Left ventricle myocardium inferior (tissue), 1 donor: ENCODE results near the gene KAZALD1. TPM values are rescaled to one million over a fixed set of nuclear protein-coding genes. Genes with fewer than 3 reads are reported as not detected.

Experiments
- DNase-seq: peaks from one replicate; pipeline ENCODE4 v3.0.0-alpha.2; 2020
- H3K27ac ChIP-seq: fragments of 200-600 bp; replicated peaks from 2 replicates; pipeline ENCODE4 v1.8.0; 2021
- H3K27me3 ChIP-seq: fragments of 200-600 bp; 2 replicates; pipeline ENCODE4 v1.8.0; 2021; ENCODE audit warnings: low read depth
- H3K36me3 ChIP-seq: fragments of 200-600 bp; 2 replicates; pipeline ENCODE4 v1.8.0; 2021
- H3K4me1 ChIP-seq: fragments of 200-600 bp; 2 replicates; pipeline ENCODE4 v1.8.0; 2021
- H3K4me3 ChIP-seq: fragments of 200-600 bp; 2 replicates; pipeline ENCODE4 v1.8.0; 2021; ENCODE audit warnings: mild to moderate bottlenecking, moderate library complexity
- H3K9me3 ChIP-seq: fragments of 200-600 bp; replicated peaks from 2 replicates; pipeline ENCODE4 v1.8.0; 2021
- CTCF ChIP-seq: fragments of 200-600 bp; IDR thresholded peaks from 2 replicates; pipeline ENCODE4 v1.8.0; 2021; ENCODE audit warnings: antibody characterized with exemption, mild to moderate bottlenecking, borderline replicate concordance
- intact Hi-C: fragments of 100-400 bp; cut with micrococcal nuclease; formaldehyde crosslinking; loops from one replicate; pipeline ENCODE4 v1.11.0; 2022
- total RNA-seq: library from RNA; stranded (reverse); fragmentation: NEBNext Ultra II Directional; extraction: Animal tissue kit (Norgen Biotek cat#: 25700); gene quantifications from one replicate; pipeline ENCODE4 v1.2.1, GENCODE V29; 2021
- donor health status: DM: no; HTN: yes; CAD: no; lungs with severe emphysema.

KAZALD1 gene
- total RNA-seq, 1 donor from 2014 or later = 5.1 TPM

DNA sequence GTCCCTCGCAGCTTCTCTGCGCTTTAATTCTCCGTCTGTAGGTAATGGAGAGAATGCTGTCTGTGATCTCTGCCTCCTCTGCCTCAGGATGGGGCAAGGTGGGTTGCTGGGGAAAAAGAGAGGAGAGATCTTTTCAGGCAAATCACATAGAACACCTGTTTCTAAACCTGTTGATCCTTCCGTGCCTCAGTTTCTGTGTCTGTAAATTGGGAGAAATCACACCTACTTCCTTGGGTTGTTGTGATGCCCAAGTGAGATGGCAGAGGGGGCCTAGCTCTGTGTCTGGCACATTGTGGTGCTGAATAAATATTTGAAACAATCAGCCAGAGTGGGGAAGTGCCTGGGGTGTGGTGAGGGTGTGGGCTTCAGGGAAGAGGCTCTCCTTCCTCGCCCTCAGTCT, 28.8 kb downstream of the KAZALD1 start:
- Histone ChIP-seq H3K27me3 (peaks cover 100% of the 10 kb centered on the region), H3K36me3 (no peaks in the 10 kb centered on the region), H3K4me1 (no peaks in the 10 kb centered on the region), H3K27ac (no peak overlapping the region), H3K9me3 (no peaks in the 10 kb centered on the region), H3K4me3 (no peak overlapping the region)
- intact Hi-C loops = no loop called here
- no peak for DNase-seq
- no peak for TF ChIP-seq CTCF

GRCh38 chr10:101091546-101092290, 29.9 kb downstream of the KAZALD1 start:
- H3K4me1 ChIP-seq = no peaks in the 10 kb centered on the region
- no peak for DNase-seq
- intact Hi-C loops = no loop called here
- H3K27me3 ChIP-seq = peaks cover 100% of the 10 kb centered on the region
- H3K9me3 ChIP-seq = no peaks in the 10 kb centered on the region
- no peak overlapping the region for H3K4me3 ChIP-seq
- no peaks in the 10 kb centered on the region for H3K36me3 ChIP-seq
- H3K27ac ChIP-seq = no peak overlapping the region
- no peak for TF ChIP-seq CTCF

DNA sequence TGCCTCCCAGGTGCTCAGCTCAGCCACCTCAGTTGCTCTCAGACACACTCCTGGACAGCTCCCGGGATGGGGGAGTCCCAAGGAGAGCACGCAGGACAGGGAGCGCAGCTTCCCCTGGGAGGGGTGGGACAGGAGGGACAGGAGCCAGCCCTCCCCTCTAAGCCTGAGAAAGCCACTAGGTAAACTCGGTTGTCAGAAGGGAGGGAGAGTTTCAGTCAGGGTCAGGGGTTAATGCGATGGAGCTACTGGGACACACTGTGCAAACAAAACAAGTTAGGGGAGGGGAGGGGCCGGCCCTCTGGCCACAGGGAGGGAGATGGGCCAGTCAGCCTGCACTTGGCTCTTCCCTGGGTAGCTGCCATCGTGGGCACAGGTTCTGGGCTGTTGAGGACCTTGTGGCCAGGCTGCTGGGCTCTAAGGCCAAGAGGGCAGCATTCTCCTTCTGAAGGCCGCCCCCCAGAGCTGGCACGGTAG, 31.1 kb downstream of the KAZALD1 start:
- Histone ChIP-seq H3K27me3 (peaks cover 100% of the 10 kb centered on the region), H3K9me3 (no peaks in the 10 kb centered on the region), H3K4me3 (no peak overlapping the region), H3K36me3 (no peaks in the 10 kb centered on the region), H3K4me1 (no peaks in the 10 kb centered on the region), H3K27ac (no peak overlapping the region)
- intact Hi-C loops = no loop called here
- no peak for DNase-seq
- no peak for TF ChIP-seq CTCF

DNA sequence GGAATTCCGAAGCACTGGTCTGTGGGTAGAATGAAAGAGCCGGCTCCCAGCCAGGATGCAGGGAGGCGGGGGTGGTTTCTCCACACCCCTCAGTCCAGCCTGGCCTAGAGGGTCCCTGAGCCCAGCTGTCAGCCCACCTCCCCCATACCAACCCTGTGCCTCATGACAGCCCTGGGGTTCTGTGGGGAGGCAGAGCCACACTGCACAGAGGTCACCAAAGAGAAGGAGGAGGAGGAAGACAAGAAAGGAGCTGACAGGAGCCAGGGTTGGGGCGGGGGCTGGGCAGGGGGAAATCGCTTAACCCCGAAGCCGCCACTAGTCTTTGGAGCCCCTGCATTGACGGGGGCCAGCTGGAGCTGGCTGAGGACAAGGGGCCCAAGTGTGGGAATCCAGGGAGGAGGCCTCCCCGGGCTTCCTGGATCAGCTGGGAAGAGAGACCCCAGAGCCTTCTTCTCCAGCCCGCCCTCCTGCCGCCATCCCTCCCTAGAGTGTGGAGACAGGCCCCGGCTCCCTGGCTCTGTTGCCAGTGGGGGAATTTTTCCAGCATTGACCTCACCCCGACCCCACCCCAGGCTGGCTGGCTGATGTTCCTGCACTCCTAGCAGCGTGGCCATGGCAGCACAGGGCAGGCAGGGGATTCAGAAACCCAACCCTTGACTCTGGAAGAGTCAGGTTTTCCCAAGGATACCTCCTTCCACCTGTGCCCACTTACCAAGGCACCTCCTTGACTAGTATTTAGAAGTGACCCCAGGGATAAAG, 32.5 kb downstream of the KAZALD1 start:
- Histone ChIP-seq H3K9me3 (no peaks in the 10 kb centered on the region), H3K27ac (no peak overlapping the region), H3K36me3 (no peaks in the 10 kb centered on the region), H3K4me1 (no peaks in the 10 kb centered on the region), H3K4me3 (no peak overlapping the region), H3K27me3 (peaks cover 100% of the 10 kb centered on the region)
- TF ChIP-seq CTCF = no peak
- intact Hi-C loops = no loop called here
- DNase-seq = no peak

- DNase-seq = no peak
- H3K9me3 ChIP-seq = no peaks in the 10 kb centered on the region
- H3K27me3 ChIP-seq = peaks cover 100% of the 10 kb centered on the region
- H3K36me3 ChIP-seq = no peaks in the 10 kb centered on the region
- no peak overlapping the region for H3K27ac ChIP-seq
- H3K4me1 ChIP-seq = no peaks in the 10 kb centered on the region
- H3K4me3 ChIP-seq = no peak overlapping the region
- no peak for TF ChIP-seq CTCF
- intact Hi-C loops = loop anchor here (5.0 kb wide), 1 partner anchor 47 kb away; no protein-coding TSS in a partner anchor
Observed at GRCh38 chr10:101095004-101095403, 33.2 kb downstream of the KAZALD1 start.
